Hematopoietic multipotent progenitor cell treated with erythropoietin and hydrocortisone succinate and interleukin-3 and kit ligand, for 17 days (in vitro differentiated cells): ENCODE results near the gene BMP2K.

Experiments used
- DNase-seq: peaks from one replicate; pipeline ENCODE4 v3.0.0-alpha.2; 2015; ENCODE audit warnings: low spot score

The BMP2K gene

GRCh38 chr4:78776079-78776728, at the start of gene BMP2K:
TSS of gene BMP2K (plus strand) at chr4:78776350. CDS start at chr4:78776544, 194 bp downstream.
- DNase-seq = peak; percentile 88

DNA sequence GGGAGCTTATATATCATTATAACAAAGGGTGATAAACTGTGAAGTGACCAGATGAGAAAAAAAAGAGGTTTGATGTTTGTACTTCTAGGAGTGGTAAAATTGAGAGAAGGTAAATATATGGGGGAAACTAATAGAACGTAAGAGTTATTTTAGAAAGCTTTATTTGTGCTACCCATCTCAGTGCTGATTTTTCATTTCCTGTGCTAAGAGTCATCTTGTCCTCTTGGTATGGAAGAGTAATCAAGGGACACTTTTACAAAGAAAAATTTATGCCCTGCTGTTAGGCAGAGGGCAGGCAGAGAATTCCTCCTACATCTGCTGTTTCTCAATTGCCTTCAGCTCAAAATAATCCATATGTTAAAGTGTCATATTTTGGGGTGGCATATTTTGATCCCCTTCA, 49.6 kb upstream of the BMP2K start:
- DNase-seq = no peak

- DNase-seq = peak; percentile 80
Observed at GRCh38 chr4:78732332-78733104, 43.6 kb upstream of the BMP2K start.

- DNase-seq = no peak
Observed at GRCh38 chr4:78734441-78735162, 41.5 kb upstream of the BMP2K start.

- no peak for DNase-seq
Observed at GRCh38 chr4:78735697-78736096, 40.5 kb upstream of the BMP2K start.

DNA sequence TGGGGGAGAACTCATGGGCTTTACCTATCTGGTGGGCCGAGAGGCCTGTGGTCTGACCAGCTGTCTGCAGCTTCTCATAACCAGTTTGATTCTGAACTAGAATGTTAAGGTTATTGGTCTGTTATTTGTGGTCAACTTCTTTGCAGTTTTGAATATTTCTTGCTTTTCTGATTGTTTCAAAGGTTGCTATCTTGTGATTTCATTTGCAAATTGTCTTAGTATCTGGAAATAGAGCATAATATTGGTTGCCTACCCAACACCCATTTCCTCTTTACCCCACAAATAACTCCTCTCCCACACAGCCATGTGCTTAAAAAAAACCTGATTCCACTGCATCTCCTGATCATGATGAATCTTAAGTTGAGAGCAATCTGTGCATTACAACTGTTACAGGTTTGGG, 39.1 kb upstream of the BMP2K start:
- no peak for DNase-seq

DNA sequence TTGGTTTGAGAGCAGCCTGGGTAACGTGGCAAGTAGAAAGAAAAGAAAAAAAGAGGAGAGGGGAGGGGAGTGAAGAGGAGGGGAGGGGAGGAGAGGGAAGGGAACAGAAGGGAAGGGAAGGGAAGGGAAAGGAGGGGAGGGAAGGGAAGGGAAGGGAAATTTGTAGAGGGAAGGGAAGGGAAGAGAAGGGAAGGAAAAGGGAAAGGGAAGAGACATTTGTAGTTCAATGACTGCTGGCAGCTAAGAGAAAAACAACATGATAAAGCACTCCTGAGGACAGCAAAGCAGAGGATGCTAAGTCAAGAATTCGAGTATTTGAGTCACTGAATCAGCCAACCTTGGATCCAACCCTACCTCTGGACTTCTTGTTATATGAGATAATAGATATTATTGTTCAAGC, 38.2 kb upstream of the BMP2K start:
- DNase-seq = peak; percentile 59

GRCh38 chr4:78742300-78742699, 33.9 kb upstream of the BMP2K start:
- no peak for DNase-seq

- DNase-seq = no peak
Observed at GRCh38 chr4:78747475-78747922, 28.7 kb upstream of the BMP2K start.

DNA sequence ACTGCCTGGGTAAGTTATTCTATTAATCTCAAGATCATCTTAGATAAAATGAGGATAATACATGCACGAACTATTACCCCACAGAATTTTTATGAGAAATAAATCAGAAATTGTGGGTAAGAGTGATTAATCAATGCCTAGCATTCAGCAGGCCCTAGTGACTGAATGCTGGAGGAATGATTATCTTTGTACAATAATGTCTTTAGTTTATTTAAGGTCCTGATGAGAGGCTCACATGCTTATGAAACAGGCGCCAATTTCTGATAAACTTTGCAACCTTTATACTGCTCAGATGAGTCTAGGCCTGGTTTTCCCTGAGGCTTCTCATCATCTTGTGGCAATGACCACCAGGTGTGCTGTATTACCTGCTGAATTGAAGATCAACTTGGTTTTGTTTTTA, 27.8 kb upstream of the BMP2K start:
- no peak for DNase-seq

DNA sequence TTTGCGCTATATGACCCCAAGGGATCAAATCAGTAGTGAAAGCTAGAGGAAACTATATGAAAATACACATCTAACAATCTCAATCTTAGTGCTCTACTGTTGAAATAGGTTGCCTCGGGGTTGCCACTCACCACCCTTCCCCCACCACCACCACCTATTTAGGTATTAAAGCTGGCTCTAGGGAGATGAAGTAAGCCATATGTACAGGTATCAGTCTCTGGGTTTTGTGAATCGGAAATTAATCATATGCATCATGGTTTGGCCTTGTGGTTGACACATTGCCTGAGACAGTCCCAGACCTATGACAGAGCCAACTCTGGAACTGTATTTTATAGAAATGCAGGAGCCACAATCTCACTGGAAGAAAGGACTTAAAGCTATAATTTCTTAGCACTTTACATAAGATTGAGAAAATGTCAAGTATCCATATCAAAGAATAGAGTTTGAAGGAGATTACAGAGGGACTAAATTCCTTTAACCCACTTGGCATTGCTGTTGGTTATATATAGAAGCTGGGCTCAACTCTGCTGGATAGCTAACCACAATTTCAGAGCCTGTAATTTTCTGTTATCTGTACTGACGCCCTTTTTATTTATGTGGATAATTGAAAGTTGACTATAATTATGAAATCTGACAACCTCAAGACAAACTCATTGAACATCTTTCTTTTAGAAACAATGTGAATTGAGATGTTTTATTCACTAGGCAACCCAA, 26.7 kb upstream of the BMP2K start:
- DNase-seq = no peak

DNA sequence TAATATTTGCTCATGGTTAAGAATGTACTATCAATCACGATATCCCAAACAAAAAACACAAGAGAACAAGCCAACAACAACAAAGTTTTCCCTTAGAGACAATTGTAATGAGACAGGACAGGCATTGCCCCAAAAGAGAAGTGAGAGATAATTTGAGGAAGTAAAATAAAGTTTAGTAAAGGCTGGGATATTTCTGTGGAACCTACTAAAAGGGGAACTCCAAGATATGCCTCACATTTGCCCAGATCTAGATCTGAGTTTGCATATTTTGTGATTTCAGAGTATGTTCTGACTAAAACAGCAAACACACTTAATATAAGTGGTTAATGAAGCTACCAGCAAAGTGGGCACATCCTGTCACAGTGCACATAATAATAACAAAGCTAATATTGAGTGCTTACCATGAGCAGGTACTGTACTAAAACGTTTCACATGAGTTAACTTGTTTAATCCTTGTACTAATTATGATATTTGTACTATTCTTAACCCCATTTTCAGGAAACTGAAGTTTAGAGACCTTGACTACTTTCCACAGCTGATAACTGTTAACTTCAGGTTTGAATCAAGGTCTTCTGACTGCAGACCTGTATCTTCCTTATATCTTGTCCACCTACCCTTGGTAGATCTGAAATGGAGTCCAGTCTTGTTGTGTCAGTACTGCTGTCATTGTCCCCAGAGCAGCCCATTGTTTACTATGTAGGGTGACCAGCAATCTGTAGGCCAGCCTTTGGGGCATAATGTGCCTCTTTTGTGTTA, 26.0 kb upstream of the BMP2K start:
- no peak for DNase-seq

DNA sequence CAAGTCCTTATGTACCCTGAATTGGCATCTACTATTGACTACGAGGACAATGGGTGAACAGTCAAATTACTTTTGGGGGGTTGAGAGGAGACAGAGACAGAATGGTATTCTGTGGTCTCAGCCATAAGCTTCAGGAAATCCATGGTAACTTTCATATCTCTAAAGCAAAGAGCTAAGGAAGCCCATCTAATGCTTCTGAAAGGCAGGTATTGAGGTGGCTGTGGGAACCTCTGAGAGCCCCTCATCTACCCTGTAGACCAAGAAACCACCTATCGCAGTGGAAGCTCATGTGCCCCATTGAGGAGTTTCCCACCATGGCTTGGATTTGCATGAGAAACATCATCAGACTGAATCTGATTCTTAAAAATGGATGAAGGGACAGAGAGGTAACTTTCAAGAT, 23.1 kb upstream of the BMP2K start:
- DNase-seq = no peak

DNA sequence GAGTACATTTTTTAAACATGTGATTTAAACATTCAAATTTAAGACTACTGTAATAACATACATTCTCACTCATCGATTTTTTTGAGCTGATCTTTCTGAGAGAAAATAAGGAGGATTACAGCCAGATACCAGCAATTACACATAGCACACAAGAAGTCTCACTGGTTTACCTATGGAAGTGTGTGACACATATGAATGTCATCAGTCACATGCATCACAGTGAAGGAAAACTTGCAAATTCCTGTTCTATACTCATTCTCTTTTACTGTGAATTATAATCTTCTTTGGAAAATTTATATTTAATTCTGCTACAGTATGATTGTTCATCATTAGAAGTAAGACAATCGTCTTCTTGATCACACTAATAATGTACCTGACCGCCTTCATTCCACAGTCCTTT, 21.3 kb upstream of the BMP2K start:
- no peak for DNase-seq

DNA sequence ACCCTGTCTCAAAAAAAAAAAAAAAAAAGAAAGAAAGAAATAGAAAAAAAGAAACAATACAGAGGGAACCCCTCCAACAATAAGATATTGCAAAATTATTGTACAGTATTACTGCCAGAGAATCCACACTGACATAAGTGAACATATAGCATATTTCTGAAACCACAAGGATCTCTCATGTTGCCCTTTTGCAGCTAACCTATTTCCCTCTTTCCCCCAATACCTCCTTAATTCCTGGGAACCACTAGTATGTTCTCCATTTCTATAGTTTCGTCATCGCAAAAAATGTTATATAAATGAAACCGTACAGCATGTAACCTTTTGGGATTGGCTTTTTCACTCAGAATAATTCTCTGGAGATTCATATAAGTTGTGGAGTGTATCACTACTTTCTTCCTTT, 20.0 kb upstream of the BMP2K start:
- DNase-seq = no peak

GRCh38 chr4:78756776-78757175, 19.4 kb upstream of the BMP2K start:
- DNase-seq = no peak

DNA sequence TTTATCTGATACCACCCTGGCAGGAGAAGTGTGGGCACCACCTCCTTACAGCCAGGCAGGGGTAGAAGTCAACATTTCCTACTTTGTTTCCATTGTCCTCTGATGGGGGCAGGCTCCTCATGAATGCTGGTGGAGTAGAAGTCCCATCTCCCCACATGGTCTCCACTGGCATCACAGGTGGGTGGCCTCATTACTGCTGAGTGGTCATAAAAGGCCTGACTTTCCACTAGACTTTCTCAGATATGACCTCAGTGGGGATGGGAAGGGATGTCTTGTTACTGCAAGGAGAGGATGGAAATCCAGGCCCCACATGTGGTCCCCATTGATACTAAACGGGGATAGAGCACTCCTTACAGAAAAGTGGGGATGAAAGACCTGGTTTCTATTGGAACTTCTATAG, 18.6 kb upstream of the BMP2K start:
- DNase-seq = no peak

DNA sequence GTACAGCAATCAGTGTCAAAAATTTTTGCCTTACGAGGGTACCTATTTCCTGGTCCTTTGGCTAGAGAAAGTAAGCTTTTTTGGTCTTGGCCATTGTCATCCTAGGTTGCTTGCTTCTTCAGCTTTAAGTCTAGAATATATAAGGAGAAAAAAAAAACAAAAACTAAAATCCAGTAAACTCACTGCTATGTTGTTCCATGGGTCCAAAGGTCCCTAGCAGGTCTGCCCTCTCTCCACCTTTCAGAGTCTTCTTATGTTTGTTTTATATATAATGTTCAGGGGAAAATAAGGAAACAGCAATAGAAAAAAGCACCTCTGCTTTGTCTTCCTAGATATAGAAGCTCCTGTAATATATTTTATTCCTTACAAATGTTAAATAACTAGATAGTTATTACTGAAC, 18.1 kb upstream of the BMP2K start:
- DNase-seq = no peak

- DNase-seq = peak; percentile 32
Observed at GRCh38 chr4:78762529-78762928, 13.6 kb upstream of the BMP2K start.

GRCh38 chr4:78763251-78763650, 12.9 kb upstream of the BMP2K start:
- DNase-seq = no peak

DNA sequence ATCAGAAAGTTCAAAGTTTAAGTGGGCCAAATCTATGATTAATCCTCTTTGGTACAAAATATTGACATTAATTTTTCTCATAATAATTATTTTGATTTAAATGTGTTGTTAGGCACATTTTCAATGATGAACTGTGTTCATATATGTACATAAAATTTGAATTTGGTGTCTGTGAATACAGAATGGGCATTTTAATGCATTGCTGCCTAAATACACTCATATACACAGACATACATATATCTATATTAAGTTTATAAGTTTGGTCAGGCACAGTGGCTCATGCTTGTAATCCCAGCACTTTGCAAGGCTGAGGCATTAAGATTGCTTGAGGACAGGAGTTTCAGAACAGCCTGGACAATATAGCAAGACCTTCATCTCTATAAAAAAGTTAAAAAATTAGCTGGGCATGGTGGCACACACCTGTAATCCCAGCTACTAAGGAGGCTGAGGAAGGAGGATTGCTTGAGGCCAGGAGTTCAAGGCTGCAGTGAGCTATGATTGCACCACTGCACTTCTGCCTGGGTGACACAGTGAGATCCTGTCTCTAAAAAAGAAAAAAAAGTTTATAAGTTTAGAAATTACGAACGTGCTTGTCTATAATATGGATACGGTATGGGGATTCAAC, 12.3 kb upstream of the BMP2K start:
- peak; percentile 55 for DNase-seq
